Fibroblast of skin of abdomen (primary cell): ENCODE data around the gene CDK14.
"Not testable (repeated sequence)": the region's sequence is repeated elsewhere in the genome, so short reads cannot be mapped to it uniquely, and the experiment has no call there.

ENCODE experiments used
- DNase-seq: peaks from one replicate; pipeline ENCODE4 v3.0.0-alpha.2; 2013

Gene CDK14

GRCh38 chr7:90917539-90917938 is 321.4 kb downstream of the CDK14 start:
- DNase-seq = no peak

DNA sequence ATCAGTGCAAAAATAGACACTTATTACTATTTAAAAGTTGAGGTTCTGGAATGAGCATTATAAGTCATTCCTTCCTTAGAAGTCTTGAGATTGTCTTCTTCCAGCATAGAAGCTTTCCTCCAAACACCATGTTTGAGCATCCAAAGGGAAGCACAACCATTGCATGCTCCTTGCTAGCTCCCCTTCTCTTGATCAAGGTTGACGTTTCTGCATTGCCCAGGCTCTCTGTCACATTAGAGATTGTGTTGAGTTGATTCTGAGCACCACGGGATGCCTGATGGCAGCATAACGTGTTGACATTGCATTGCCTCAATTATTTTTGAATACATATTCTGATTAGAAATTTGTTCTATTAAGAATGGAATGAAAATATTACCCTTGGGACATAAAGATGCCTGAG is 322.2 kb downstream of the CDK14 start:
- DNase-seq = no peak

DNA sequence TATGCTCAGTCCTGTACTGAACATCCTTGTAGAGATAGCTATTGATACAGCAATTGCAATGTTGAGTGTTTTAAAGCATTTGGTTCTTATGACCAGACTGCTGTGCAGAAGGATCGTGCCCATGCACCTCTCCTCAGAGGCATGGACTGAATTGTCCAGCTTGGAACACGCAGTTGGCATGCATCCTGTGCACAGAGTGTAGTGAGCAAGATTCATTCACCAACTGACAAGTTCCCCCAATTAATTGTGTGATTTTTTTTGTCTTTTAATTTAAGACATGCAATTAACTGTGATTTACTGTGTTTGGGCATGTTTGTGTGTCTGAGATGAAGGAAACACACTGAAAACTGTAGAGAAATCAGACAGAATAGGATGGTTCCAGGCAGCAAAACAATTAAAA is 323.7 kb downstream of the CDK14 start:
- DNase-seq = no peak

GRCh38 chr7:90920336-90920735 is 324.2 kb downstream of the CDK14 start:
- DNase-seq = no peak

GRCh38 chr7:90923541-90923997 is 327.4 kb downstream of the CDK14 start:
- DNase-seq = peak; percentile 75

- DNase-seq = not testable (repeated sequence)
Measured at GRCh38 chr7:90928700-90929424, 332.7 kb downstream of the CDK14 start.

- DNase-seq = peak; percentile 9
Measured at GRCh38 chr7:90931986-90932916, 336.1 kb downstream of the CDK14 start.

DNA sequence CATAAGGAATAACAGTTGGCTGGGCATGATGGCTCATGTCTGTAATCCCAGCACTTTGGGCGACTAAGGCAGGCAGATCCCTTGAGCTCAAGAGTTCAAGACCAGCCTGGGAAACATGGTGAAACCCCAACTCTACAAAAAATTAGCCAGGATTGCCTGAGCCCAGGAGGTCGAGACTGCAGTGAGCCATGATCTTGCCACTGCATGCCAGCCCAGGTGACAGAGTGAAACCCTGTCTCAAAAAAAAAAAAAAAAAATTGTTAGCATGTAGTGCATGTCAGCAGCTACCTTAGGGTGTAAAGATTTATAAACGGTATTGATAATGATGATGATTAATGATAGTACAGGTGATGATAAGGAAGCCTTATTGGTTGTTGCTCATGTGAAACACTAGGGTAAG is 336.9 kb downstream of the CDK14 start:
- DNase-seq = no peak

GRCh38 chr7:90933984-90934383 is 337.9 kb downstream of the CDK14 start:
- DNase-seq = no peak

DNA sequence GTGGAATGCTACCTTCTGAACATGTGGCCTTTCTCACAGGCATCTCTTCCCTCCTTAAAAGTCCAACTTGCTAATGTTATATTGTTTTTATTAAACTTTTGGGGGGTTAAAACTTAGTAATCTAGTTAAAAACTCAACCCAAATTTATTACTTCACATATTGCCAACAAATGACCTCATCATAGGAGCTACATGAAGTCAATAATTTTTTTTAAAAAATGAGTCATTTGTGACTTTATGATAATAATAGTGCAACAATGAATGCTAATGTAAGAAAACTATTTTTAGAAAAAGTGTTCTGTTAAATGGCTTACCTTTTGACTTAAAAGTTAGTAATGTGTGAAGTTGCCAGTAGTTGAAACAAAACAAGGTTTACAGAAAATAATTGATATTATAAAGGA is 342.2 kb downstream of the CDK14 start:
- DNase-seq = peak; percentile 2

DNA sequence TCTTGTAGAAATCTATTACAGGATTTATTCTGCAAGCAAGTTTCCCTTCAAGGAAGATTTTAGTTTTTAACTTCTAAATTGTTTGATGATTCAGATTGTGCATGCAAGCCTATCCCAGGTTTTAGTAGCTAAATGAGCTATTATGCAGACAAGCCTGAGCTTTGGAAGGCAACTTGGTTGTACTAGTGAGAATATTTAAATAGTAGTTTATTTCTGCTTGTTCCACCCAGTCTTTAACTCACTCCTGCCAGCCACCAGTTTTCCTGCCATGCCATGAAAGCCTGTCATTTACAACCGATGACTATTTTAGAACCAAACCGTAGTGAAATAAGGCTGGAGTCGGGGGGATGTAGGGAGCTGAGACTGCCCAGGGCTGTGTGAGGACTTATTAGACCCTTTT is 343.5 kb downstream of the CDK14 start:
- no peak for DNase-seq

DNA sequence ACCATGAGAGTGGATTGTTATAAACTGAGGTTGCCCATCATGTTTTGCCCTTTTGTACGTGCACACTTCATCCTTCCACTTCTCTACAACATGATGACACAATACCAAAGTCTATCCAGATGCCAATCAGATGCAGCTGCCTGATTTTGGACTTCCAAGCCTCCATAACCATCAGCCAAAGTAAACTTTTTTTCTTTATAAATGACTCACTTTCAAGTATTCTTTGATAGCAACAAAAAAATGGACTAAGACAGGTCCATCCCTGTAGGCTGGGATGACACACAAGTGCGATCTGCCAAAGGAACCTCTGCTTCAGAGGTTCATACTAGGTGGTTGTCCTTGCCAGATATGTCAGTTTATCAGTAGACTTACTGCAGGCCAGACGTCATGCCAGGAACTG is 347.9 kb downstream of the CDK14 start:
- no peak for DNase-seq

DNA sequence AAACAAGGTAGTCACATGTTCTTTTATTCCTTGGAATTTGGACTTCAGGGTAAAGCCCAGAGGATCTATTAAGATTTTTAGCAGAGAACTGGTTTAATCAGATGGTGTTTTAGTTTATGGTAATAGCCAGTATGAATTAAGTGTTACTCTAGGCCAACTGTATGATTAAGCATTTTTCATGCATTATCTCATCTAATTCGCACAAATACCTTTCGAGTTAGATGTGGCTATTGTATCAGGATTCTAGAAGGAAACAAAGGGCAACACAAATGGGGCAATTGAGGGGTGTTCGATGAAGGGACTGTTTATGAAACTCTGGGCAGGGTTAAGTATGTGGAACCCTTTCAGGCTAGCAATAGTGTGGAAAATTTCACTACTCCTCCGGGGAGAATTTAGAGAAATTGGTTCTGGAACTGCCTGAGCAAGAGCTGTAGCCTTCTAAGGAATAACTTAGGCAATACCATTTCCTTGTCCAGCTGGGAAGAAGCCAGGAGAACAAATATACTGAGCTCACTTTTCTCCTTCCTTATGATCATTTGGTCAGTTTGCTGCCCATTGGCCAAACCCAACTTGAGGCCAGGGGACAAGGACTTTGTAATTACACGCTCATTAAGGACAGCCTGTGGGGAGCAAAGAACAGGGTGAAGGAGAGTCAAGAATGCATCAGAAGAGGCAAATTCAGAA is 349.1 kb downstream of the CDK14 start:
- DNase-seq = peak; percentile 39

- DNase-seq = no peak
Measured at GRCh38 chr7:90946730-90947501, 350.8 kb downstream of the CDK14 start.

GRCh38 chr7:90948085-90948484 is 352.0 kb downstream of the CDK14 start:
- no peak for DNase-seq

- DNase-seq = no peak
Measured at GRCh38 chr7:90951229-90951628, 355.1 kb downstream of the CDK14 start.

DNA sequence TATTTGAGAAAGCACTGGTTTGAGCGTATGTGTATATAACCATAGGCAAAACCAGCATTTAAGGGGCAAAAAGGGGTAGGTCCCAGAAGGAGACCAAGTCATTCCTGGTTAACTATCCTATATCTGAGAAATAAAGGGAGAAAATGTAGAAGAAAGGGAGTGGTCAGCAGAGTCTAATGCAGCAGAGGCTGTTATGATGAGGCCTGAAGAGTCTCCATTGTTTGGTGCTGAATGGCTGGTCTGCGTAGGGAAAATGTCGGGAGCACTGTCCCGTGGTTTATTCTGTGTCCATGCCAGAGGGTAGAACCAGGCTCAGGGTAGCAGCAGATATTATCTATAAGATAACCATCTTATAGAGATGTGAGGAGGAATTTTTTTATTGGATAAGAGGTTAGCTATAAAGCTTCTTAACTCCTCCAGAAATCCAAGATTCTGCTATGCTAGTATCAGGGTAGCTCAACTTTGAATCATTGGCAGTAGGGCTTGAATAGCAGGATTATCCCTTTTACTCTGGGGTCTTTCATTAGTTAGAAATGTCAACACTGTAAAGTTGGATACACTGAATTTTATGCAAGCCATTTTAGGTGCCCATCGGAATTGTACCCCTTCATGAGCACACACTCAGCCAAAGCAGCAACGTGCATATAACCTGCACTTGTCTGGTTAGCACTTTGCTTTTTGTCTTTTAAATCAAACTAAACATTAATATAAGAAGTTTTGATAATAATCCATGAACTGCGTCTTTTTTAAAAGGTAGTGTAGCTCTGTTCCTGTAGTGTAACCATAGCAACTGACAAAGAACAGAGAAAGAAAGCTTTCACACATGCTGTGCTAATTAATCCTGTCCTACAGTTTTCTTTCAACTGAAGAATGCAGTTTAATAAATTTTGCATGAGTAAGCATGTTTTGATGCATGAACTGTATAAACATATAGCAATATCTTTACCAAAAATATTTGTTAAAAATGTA is 356.1 kb downstream of the CDK14 start:
- DNase-seq = peak; percentile 24

GRCh38 chr7:90955641-90956207 is 359.6 kb downstream of the CDK14 start:
- DNase-seq = no peak

GRCh38 chr7:90957883-90958282 is 361.8 kb downstream of the CDK14 start:
- DNase-seq = no peak

DNA sequence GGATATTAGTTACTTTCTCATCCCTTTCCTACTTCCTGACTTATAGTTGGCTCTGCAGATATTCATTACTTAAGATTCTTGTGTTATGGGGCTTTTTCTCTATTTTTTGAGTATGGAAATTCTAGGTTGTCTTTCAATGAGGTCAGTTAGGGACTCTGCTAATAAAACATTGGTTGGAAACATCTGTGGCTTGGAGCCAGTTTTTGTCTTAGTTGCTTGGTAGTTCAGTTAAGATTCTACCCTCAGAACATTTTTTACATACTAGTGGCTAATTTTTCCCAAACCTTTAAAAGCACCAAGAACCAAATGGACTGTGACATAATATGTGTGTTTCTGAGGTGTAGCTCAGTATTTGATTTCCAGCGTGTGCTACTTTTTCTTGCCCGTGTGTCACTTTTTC is 362.5 kb downstream of the CDK14 start:
- peak; percentile 87 for DNase-seq
